HepG2 (cell line): ENCODE data around the gene PPP2R5E. TPM values are rescaled to one million over a fixed set of nuclear protein-coding genes. Genes with fewer than 3 reads are reported as not detected.

Source experiments
- FOXA3 ChIP-seq: IDR thresholded peaks from 2 replicates; pipeline ENCODE4 v1.6.1; 2016; ENCODE audit warnings: missing genetic modification reagents, missing compliant biosample characterization
- MIXL1 ChIP-seq: IDR thresholded peaks from 2 replicates; pipeline ENCODE4 v1.6.1; 2016
- PPARG ChIP-seq: conservative IDR thresholded peaks from 2 replicates; pipeline ENCODE4 v1.6.1; 2016; ENCODE audit warnings: missing biosample characterization, missing genetic modification reagents
- PRDM4 ChIP-seq: sonication (generic); formaldehyde crosslinking; IDR thresholded peaks from 2 replicates; pipeline ENCODE4 v1.9.0; 2021; ENCODE audit warnings: missing genetic modification reagents, borderline replicate concordance
- RELA ChIP-seq: sonication (generic); formaldehyde crosslinking; IDR thresholded peaks from 2 replicates; pipeline ENCODE4 v1.4.0; 2020; ENCODE audit warnings: missing genetic modification reagents
- ZBTB3 ChIP-seq: sonication (generic); formaldehyde crosslinking; IDR thresholded peaks from 2 replicates; pipeline ENCODE4 v1.4.0; 2020; ENCODE audit warnings: low read depth, mild to moderate bottlenecking, moderate library complexity, missing genetic modification reagents, borderline replicate concordance
- ZFP62 ChIP-seq: sonication (generic); formaldehyde crosslinking; IDR thresholded peaks from 2 replicates; pipeline ENCODE4 v1.4.0; 2020; ENCODE audit warnings: missing genetic modification reagents
- ZFP90 ChIP-seq: sonication (generic); formaldehyde crosslinking; IDR thresholded peaks from 2 replicates; pipeline ENCODE4 v1.8.0; 2022; ENCODE audit warnings: missing genetic modification reagents, mild to moderate bottlenecking, inconsistent platforms, borderline replicate concordance
- ZKSCAN8 ChIP-seq: IDR thresholded peaks from 2 replicates; pipeline ENCODE4 v1.6.1; 2016; ENCODE audit warnings: borderline replicate concordance, missing genetic modification reagents, missing compliant biosample characterization
- ZNF230 ChIP-seq: sonication (generic); formaldehyde crosslinking; IDR thresholded peaks from 2 replicates; pipeline ENCODE4 v1.4.0; 2020; ENCODE audit warnings: mild to moderate bottlenecking, missing genetic modification reagents
- ZNF30 ChIP-seq: sonication (generic); formaldehyde crosslinking; IDR thresholded peaks from 2 replicates; pipeline ENCODE4 v1.5.0; 2020; ENCODE audit warnings: mild to moderate bottlenecking, missing genetic modification reagents
- ZNF414 ChIP-seq: sonication (generic); formaldehyde crosslinking; IDR thresholded peaks from 2 replicates; pipeline ENCODE4 v1.5.0; 2020; ENCODE audit warnings: missing genetic modification reagents
- ZNF589 ChIP-seq: sonication (generic); formaldehyde crosslinking; conservative IDR thresholded peaks from 2 replicates; pipeline ENCODE4 v1.8.0; 2022; ENCODE audit warnings: mild to moderate bottlenecking, moderate library complexity, missing genetic modification reagents
- polyA plus RNA-seq, 8 experiments: library from polyadenylated mRNA; depleted of rRNA in 3 of 8; stranded (reverse) in 7 of 8; unstranded in 1 of 8; fragments of >200 nt; fragmentation: Illumina TruSeq in 4 of 8; extraction: Trizol in 4 of 8; gene quantifications; 2 replicates each; pipeline versions ENCODE4 v1.2.1 to v1.2.3, GENCODE V29; 2011 to 2016; ENCODE audit warnings: low read depth in 4 of 8, missing spikeins in 1 of 8, mixed read lengths in 1 of 8; ENCODE audit not compliant: insufficient read depth in 1 of 8
- total RNA-seq, 5 experiments: library from RNA; depleted of rRNA; stranded (reverse); fragments of >200 nt; fragmentation: Illumina TruSeq; extraction: Trizol; gene quantifications; 2 replicates each; pipeline ENCODE4 v1.2.3, GENCODE V29; 2016; ENCODE audit warnings: low read depth in 1 of 5
- TF ChIP-seq, protein P1 (sequence below): sonication (generic); formaldehyde crosslinking; IDR thresholded peaks from 2 replicates; pipeline ENCODE4 v1.8.1; 2023; ENCODE audit warnings: missing genetic modification reagents, mild to moderate bottlenecking, borderline replicate concordance

PPP2R5E gene
- total and polyA plus RNA-seq, 2 of the 13 experiments (the other 11 are each of a cell fraction or from before 2014, with no cell fraction given), result 8.9 to 11.0 TPM

DNA sequence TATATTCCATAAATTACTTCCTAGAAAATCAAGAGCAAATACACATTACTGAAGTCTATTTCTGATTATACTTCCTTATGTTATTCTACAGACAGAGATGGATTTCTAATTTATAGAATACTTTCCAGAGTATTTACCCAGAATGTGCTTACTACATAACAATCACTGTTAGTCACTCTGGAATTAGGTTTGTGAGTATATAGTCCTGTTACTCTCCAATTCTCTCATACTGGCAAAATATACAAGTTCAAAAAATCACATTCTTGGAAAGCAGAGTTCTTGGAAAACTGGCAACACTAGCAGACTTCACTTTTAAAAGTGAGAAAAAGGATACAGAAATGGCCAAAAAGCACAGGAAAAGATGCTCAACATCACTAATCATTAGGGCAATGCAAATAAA is 7.3 kb downstream of the PPP2R5E start (continued):
- no peak for TF ChIP-seq ZNF414 (CRISPR knock-in tag)
- TF ChIP-seq ZFP62 (CRISPR knock-in tag), result no peak
- TF ChIP-seq PRDM4 (CRISPR knock-in tag), result no peak
- TF ChIP-seq ZNF30 (CRISPR knock-in tag), result no peak
- no peak for TF ChIP-seq ZBTB3 (CRISPR knock-in tag)
- no peak for TF ChIP-seq ZKSCAN8 (CRISPR knock-in tag)
- no peak for TF ChIP-seq ZNF230 (CRISPR knock-in tag)
- TF ChIP-seq PPARG, result no peak
- no peak for TF ChIP-seq MIXL1
- TF ChIP-seq ZFP90 (CRISPR knock-in tag), result no peak
- TF ChIP-seq FOXA3, result no peak
- TF ChIP-seq ZNF589 (CRISPR knock-in tag), result no peak
- TF ChIP-seq RELA (CRISPR knock-in tag), result no peak
- TF ChIP-seq, protein P1, sequence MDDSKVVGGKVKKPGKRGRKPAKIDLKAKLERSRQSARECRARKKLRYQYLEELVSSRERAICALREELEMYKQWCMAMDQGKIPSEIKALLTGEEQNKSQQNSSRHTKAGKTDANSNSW, result no peak
